NCI-H1417 (cell line): ENCODE measurements around the gene NFXL1.

Experiments
- DNase-seq, 3 experiments: peaks; one replicate each; lab custom pipeline; 2025; lab: John Stamatoyannopoulos, UW

NFXL1 gene

DNA sequence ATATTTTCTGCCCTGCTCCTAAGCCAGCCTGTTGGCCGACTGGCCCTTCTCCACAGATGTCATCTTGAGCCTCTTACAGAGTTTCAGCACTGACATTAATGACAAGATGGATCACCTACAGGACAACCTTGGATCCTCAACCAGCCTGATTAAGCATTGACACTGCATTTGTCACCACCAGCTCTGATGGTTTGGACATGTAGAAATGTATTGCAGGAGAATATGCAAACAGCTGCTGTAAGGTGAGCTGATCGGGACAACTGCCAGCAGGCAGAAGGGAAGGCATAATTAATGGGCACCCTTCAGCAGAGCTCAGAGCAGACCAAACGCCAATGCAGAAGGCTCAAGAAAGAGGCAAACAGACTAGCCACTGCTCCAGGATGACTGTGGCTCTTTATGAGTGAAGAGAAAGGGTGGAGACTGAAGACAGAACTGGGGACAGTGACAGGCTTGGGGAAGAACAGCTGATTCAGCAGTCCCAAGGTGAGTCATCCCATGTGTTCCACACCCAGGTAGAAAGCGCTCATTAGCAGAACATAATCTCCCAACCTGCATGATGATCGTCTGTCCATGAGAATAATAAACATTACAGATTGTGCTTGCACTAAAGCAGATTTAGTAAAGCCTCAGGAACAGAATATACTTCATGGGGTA, 83.2 kb downstream of the NFXL1 start:
- peak; percentile 21 to 63 (median 25) for DNase-seq

GRCh38 chr4:47830265-47831025, 83.9 kb downstream of the NFXL1 start:
- peak in 1 of 3 experiments; percentile 58 for DNase-seq

DNA sequence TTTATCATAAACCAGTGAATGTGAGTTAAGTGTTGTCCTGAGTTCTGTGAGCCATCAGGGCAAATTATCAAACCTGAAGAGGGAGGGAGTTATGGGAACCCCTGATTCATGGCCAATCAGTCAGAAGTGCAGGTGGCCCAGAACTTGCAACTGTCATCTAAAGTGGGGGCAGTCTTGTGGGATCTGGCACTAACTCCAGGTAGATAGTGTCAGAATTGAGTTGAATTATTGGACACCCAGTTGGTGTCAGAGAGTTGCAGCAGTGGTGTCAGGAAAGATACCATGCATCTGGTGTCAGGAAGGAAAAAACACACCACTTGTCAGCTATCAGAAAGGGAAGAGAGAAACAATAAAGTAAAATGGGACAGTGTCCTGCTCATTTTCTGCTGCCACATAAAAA, 84.9 kb downstream of the NFXL1 start:
- no peak for DNase-seq

DNA sequence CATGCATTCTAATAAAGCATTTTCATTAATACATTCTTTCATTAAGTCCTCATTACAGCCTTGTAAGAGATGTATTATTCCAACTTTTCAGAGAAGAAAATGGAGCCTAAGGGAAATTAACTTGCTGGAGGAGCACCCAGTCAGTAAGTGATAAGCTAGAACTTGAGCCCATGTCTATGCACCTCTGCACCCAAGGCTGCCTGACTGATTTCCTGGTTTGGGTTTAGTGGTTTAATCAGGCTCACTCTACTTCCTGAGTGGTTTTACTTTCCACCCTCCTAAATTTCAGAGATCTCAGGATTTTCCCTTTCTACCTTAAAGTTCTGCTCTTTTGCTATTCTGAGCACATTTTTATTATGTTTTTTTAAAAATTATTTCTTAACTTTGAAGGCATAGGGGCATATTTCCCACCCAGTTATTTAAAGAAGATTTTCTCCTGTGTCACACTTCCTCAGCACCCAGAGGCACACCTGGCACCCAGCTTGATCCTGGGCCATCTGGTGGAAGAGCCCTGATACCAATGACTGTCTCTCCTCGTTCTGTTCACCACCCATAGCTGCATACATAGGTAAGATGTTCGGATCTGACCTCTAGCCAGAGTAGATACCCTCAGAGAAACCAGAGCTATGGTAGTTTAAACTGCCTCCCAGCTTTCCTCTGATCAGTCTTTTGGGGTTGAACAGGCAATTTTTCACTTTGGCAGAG, 86.9 kb downstream of the NFXL1 start:
- DNase-seq = no peak

DNA sequence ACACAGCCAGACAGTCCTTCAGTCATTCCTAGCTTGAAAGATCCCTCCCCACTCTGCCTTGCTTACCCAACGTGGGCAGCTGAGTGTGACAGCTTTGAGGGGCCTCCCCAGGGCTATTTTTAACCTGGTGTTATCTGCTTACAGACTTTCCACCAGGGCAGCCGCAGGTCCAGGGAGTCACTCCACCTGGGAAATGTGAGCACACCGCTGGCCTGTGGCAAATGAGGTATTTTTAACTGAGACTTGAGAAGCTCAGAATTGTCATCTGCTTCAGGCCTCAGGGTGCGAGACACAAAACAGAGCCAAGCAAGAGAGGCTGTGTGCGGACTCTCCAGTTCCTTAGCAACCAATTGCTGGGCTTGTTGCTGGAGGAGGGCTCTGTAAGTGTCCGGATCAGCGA, 89.5 kb downstream of the NFXL1 start:
- DNase-seq = peak; percentile 43 to 80 (median 50)

GRCh38 chr4:47819178-47819577, 95.2 kb downstream of the NFXL1 start:
- no peak for DNase-seq

DNA sequence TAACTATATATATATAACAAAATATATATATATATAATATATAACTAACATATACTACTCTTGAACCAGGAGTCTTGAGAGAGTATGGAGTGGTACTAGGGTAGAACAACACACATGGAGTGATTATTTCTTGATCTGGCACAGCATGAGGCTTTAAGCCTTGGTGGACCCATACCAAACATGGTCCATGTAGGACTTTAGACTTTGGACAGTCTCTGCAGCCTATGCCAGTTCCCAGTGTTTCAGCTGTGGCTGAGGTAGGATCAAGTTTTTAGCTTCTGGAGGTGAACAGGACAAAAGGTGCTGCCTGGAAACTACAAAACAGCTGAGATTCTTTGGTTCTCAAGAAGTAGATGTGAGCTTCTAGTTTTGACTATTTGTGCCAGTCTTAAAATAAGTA, 97.1 kb downstream of the NFXL1 start:
- no peak for DNase-seq

- no peak for DNase-seq
Observed at GRCh38 chr4:47816748-47817147, 97.6 kb downstream of the NFXL1 start.

DNA sequence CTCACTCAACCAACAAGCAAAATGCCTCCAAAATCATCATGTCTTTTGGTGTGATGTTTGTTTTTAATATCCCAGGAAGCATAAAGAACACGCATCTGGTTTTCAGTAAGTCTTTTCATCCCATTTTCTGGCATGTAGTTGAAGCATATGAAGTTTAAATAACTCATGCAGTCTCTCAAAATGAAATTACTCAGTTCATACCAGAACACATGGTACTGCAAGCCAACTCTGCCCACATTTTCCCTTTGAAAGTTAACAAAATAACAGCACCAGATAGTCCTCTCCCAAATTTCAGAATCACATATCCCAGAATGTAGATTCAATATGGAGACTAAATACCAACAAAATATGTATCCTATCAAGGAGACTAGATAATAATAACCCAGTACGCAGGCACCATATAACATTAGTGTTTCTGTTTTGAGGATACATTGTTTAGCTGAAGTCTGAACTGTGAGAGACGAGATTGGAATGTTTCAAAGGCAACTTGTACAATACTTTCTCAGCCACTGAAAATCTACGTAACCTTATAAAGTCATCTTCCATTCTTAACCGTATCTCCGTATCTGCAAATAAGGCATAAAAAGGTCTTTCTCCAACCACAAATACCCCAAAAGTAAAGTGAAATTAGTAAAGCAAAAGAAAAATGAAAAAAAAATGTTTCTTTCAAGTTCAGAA, 99.6 kb downstream of the NFXL1 start:
- no peak for DNase-seq

- DNase-seq = no peak
Observed at GRCh38 chr4:47809654-47810203, 104.7 kb downstream of the NFXL1 start.

DNA sequence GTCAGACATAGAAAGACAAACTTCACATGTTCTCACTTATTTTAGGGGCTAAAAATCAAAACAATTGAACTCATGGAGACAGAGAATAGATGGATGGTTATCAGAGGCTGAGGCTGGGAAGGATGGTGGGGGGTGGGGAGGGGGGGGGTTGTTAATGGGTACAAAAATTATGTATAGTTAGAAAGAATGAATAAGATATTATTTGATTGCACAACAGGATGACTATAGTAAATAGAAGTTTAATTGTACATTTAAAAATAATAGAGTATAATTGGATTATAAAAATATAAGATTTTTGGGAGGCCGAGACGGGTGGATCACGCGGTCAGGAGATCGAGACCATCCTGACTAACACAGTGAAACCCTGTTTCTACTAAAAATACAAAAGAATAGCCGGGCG, 109.8 kb downstream of the NFXL1 start:
- no peak for DNase-seq

GRCh38 chr4:47801481-47802002, 112.8 kb downstream of the NFXL1 start:
- no peak for DNase-seq

- no peak for DNase-seq
Observed at GRCh38 chr4:47798165-47798564, 116.2 kb downstream of the NFXL1 start.
